Calu3 (cell line): Measurements from ENCODE around the gene GOLT1A. TPM values are rescaled to one million over a fixed set of nuclear protein-coding genes. Genes with fewer than 3 reads are reported as not detected.

Experiments used
- BruUV-seq: library from RNA; stranded (reverse); fragments of 400-500 nt; replicated peaks from 2 replicates; lab custom pipeline; 2021; lab: Mats Ljungman, UMichigan
- CTCF ChIA-PET: fragments of 300-600 bp; sonication (Branson Sonifier 250); formaldehyde crosslinking; loops from one replicate; lab custom pipeline; 2022; ENCODE audit warnings: antibody characterized with exemption; lab: Charles Lee
- DNase-seq: peaks from one replicate; pipeline ENCODE4 v3.0.0; 2022
- H3K27ac Mint-ChIP-seq: one replicate; pipeline ENCODE4 v1.8.0; 2022; ENCODE audit warnings: mixed read lengths; ENCODE audit not compliant: unreplicated experiment
- H3K27me3 Mint-ChIP-seq: one replicate; pipeline ENCODE4 v1.8.0; 2022; ENCODE audit warnings: mixed read lengths; ENCODE audit not compliant: unreplicated experiment
- H3K36me3 Mint-ChIP-seq: one replicate; pipeline ENCODE4 v1.8.0; 2022; ENCODE audit warnings: mild to moderate bottlenecking, moderate library complexity, mixed read lengths; ENCODE audit not compliant: insufficient read depth, unreplicated experiment
- H3K4me1 Mint-ChIP-seq: one replicate; pipeline ENCODE4 v1.8.0; 2022; ENCODE audit warnings: mild to moderate bottlenecking, low read depth, mixed read lengths; ENCODE audit not compliant: unreplicated experiment
- H3K4me3 Mint-ChIP-seq: one replicate; pipeline ENCODE4 v1.8.0; 2022; ENCODE audit warnings: mild to moderate bottlenecking, low read depth, moderate library complexity, mixed read lengths; ENCODE audit not compliant: unreplicated experiment
- H3K9me3 Mint-ChIP-seq: one replicate; pipeline ENCODE4 v1.8.0; 2022; ENCODE audit warnings: low read depth, mixed read lengths; ENCODE audit not compliant: unreplicated experiment
- intact Hi-C: fragments of 100-400 bp; cut with micrococcal nuclease; formaldehyde crosslinking; loops from one replicate; pipeline ENCODE4 v1.10.0; 2022; ENCODE audit not compliant: unreplicated experiment
- total RNA-seq: library from RNA; stranded (reverse); gene quantifications from 2 replicates; pipeline ENCODE4 v1.2.3, GENCODE V29; 2022
- TF ChIP-seq, protein P1 (sequence below): fragments of 200-600 bp; IDR thresholded peaks from one replicate; pipeline ENCODE4 v1.8.0; 2022; ENCODE audit warnings: antibody characterized with exemption; ENCODE audit not compliant: unreplicated experiment

The GOLT1A gene
- total RNA-seq, 1 experiment from 2014 or later, result 3.5 TPM

DNA sequence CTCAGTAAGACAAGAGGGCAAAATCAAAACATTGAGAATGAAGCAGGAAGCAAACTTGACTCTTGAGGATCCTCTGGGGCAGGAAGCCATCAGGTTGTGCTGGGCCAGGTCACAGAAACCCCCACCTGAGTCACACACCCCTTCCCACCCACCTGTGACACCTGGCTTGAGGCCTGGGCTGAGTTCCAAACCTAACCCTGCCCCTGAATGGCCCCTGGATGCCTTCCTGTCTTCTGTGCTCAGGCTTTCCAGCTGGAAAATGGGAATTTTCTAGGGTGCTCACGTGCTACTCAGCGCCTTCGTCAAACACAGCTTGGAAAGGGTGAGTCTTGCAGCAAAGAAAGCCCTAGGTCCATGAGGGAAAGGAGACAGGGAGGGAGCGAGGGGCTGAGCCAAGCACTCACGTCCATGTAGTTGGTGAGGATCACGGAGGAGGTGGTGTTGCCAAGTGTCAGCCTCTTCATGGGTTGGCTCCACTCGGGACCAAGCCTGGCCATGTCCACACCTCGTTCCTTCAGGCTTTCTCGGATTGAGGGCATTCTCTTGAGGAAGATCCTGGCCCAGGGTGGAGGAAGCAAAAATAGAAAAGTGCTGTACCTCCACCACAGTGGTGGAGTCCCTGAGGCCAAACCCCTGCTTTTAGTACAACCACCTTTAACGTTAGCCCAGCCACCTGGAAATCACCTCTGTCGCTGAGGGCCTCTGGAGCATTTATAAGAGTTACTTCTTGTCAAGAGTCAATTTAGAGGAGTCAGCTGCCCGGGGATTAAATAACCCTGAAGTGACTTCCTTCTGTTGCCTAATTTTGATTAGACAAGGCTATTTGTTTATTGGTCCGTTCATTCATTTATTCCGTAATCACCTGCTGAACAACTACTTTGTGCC is 51.9 kb downstream of the GOLT1A start:
- Mint-ChIP-seq H3K27ac (no peak overlapping the region), H3K4me1 (no peaks in the 10 kb centered on the region), H3K36me3 (peaks cover 3% of the 10 kb centered on the region), H3K9me3 (no peaks in the 10 kb centered on the region), H3K27me3 (peaks cover 22% of the 10 kb centered on the region), H3K4me3 (no peak overlapping the region)
- TF ChIP-seq, protein P1, sequence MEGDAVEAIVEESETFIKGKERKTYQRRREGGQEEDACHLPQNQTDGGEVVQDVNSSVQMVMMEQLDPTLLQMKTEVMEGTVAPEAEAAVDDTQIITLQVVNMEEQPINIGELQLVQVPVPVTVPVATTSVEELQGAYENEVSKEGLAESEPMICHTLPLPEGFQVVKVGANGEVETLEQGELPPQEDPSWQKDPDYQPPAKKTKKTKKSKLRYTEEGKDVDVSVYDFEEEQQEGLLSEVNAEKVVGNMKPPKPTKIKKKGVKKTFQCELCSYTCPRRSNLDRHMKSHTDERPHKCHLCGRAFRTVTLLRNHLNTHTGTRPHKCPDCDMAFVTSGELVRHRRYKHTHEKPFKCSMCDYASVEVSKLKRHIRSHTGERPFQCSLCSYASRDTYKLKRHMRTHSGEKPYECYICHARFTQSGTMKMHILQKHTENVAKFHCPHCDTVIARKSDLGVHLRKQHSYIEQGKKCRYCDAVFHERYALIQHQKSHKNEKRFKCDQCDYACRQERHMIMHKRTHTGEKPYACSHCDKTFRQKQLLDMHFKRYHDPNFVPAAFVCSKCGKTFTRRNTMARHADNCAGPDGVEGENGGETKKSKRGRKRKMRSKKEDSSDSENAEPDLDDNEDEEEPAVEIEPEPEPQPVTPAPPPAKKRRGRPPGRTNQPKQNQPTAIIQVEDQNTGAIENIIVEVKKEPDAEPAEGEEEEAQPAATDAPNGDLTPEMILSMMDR, result no peak
- intact Hi-C loops, result loop anchor here (1.0 kb wide), 4 partner anchors 36 to 301 kb away; partner anchors contain the start of gene SNRPE
- no TSS peak for BruUV-seq
- CTCF ChIA-PET, result interaction anchor here (0.8 to 2.9 kb wide), 16 partner anchors 10 to 301 kb away, joined by 3 to 58 read pairs (median 6); partner anchors contain the start of genes ETNK2, GOLT1A, KISS1 and SNRPE
- DNase-seq, result no peak

DNA sequence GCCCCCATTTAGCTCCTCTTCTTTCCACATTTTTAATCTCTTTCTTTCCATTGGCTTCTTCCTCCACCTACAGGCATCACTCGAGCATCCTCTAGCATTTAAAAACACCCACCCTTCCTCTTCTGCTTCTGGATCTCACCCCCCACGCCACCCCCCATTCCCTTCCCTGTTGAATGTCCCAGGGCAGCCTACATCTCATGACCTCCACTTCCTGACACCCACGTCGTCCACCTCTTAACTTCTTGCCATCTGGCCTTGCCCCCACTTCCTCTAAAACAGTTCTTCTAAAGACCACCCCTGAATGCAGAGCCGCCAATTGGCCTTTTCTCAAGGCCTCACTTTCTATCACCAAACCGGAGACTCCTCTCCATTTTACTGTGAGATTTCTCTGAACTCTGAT is 55.8 kb downstream of the GOLT1A start:
- Mint-ChIP-seq H3K27me3 (peaks cover 59% of the 10 kb centered on the region), H3K9me3 (no peaks in the 10 kb centered on the region), H3K4me1 (no peaks in the 10 kb centered on the region), H3K27ac (no peak overlapping the region), H3K4me3 (no peak overlapping the region), H3K36me3 (peaks cover 5% of the 10 kb centered on the region)
- TF ChIP-seq, protein P1, result no peak
- intact Hi-C loops, result no loop called here
- BruUV-seq, result no TSS peak
- CTCF ChIA-PET, result interaction anchor here (0.7 kb wide), 1 partner anchor 371 kb away, joined by 3 read pairs; no protein-coding TSS in a partner anchor
- no peak for DNase-seq

DNA sequence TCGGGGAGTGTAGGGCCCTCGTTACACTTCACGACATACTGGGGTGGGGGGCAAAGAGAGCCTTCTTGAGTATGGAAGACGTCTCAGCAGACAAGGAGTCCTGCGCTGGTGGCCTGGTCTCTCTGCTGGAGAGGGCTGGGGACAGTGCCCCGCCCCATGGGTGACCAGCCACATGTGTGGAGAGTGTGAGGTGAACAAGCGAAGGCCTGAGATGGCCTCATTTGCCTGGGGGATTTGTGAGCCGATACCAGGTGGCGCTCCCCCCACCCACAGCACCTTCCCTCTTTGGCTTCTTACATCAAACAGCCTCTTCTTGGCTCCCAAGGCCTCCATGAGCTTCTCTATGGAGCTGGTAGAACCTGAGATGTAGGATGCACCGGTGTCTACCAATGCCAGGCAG is 57.9 kb downstream of the GOLT1A start:
- no peaks in the 10 kb centered on the region for H3K9me3 Mint-ChIP-seq
- peaks cover 59% of the 10 kb centered on the region for H3K27me3 Mint-ChIP-seq
- CTCF ChIA-PET, result interaction anchor here (0.7 kb wide), 1 partner anchor 43 kb away, joined by 3 read pairs; no protein-coding TSS in a partner anchor
- H3K4me3 Mint-ChIP-seq, result no peak overlapping the region
- DNase-seq, result no peak
- BruUV-seq, result no TSS peak
- H3K36me3 Mint-ChIP-seq, result peaks cover 17% of the 10 kb centered on the region
- no peak overlapping the region for H3K27ac Mint-ChIP-seq
- intact Hi-C loops, result no loop called here
- TF ChIP-seq, protein P1, result no peak
- H3K4me1 Mint-ChIP-seq, result no peaks in the 10 kb centered on the region

DNA sequence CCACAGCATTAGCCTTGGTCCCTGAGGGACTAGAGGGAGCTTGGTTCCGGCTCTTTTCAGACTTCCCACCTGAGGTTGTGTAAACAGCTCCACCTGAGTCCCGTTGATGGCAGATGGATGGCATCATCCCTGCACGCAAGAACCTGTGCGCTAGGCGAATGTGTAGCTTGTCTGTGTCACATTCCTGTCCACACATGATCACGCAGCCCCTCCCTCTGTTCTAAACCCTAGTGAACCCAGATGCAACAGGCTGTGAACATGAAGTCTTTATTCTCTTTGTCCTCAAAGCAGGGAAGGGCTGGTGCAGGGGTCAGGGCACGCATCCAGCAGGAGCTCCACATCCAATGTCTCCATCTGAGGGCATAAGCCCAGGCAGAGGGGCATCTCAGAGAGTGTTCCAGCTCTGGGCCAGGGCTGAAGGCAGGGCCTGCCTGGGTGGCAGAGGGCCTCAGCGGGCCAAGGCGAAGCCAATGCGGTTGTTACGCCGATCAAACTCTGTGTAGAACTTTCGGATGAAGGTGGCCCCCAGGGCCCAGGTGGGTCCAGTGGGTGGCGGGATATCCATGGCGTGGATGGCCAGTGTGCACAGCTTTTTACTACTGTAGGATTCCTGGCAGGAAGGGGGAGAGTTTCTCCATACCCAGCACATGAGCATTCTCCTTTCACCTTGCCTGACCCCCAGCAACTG is 59.1 kb downstream of the GOLT1A start:
- Mint-ChIP-seq H3K36me3 (peaks cover 21% of the 10 kb centered on the region), H3K4me3 (no peak overlapping the region), H3K4me1 (no peaks in the 10 kb centered on the region), H3K9me3 (no peaks in the 10 kb centered on the region), H3K27me3 (peaks cover 59% of the 10 kb centered on the region), H3K27ac (no peak overlapping the region)
- TF ChIP-seq, protein P1, result no peak
- CTCF ChIA-PET, result no interaction called here
- no peak for DNase-seq
- intact Hi-C loops, result no loop called here
- no TSS peak for BruUV-seq
